GM18498 (cell line): Measurements from ENCODE around the gene EPHA3.

Experiments
- ATAC-seq: cut with Tn5 transposase; IDR thresholded peaks from one replicate; pipeline ENCODE4 v1.9.1; 2021; ENCODE audit warnings: mild to moderate bottlenecking, moderate library complexity; ENCODE audit not compliant: unreplicated experiment

The EPHA3 gene

GRCh38 chr3:89434621-89435380 lies 327.4 kb downstream of the EPHA3 start:
- ATAC-seq = no peak

GRCh38 chr3:89436846-89437245 lies 329.4 kb downstream of the EPHA3 start:
- no peak for ATAC-seq

- no peak for ATAC-seq
Observed at GRCh38 chr3:89440386-89440785, 333.0 kb downstream of the EPHA3 start.

GRCh38 chr3:89441141-89441540 lies 333.7 kb downstream of the EPHA3 start:
- ATAC-seq = no peak

GRCh38 chr3:89446593-89446992 lies 339.2 kb downstream of the EPHA3 start:
- no peak for ATAC-seq

GRCh38 chr3:89447243-89447642 lies 339.8 kb downstream of the EPHA3 start:
- no peak for ATAC-seq

GRCh38 chr3:89449086-89449485 lies 341.7 kb downstream of the EPHA3 start:
- ATAC-seq = no peak

- ATAC-seq = no peak
Observed at GRCh38 chr3:89452066-89452465, 344.6 kb downstream of the EPHA3 start.

- no peak for ATAC-seq
Observed at GRCh38 chr3:89455240-89455639, 347.8 kb downstream of the EPHA3 start.

- no peak for ATAC-seq
Observed at GRCh38 chr3:89467898-89468363, 360.5 kb downstream of the EPHA3 start.

- ATAC-seq = no peak
Observed at GRCh38 chr3:89472101-89472500, 364.7 kb downstream of the EPHA3 start.

GRCh38 chr3:89474333-89475130 lies 367.1 kb downstream of the EPHA3 start:
- ATAC-seq = no peak

- no peak for ATAC-seq
Observed at GRCh38 chr3:89488800-89489580, 381.6 kb downstream of the EPHA3 start.

- ATAC-seq = no peak
Observed at GRCh38 chr3:89490129-89490528, 382.7 kb downstream of the EPHA3 start.

GRCh38 chr3:89494734-89495133 lies 387.3 kb downstream of the EPHA3 start:
- ATAC-seq = no peak

- ATAC-seq = no peak
Observed at GRCh38 chr3:89503891-89504391, 396.5 kb downstream of the EPHA3 start.

GRCh38 chr3:89504432-89504831 lies 397.0 kb downstream of the EPHA3 start:
- ATAC-seq = no peak

- no peak for ATAC-seq
Observed at GRCh38 chr3:89506462-89507103, 399.2 kb downstream of the EPHA3 start.

GRCh38 chr3:89521328-89521727 lies 413.9 kb downstream of the EPHA3 start:
- ATAC-seq = no peak

- ATAC-seq = no peak
Observed at GRCh38 chr3:89522155-89522554, 414.7 kb downstream of the EPHA3 start.

GRCh38 chr3:89525609-89526008 lies 418.2 kb downstream of the EPHA3 start:
- ATAC-seq = no peak
